Stimulated activated CD4-positive, alpha-beta T cell treated with anti-CD3 and anti-CD28 coated beads, Interleukin-12 subunit alpha, Interleukin-12 subunit beta, amount 100 ng/mL, for 4 hours (primary cell): Measurements from ENCODE around the gene FFAR3.
"Not testable (repeated sequence)": the region's sequence is repeated elsewhere in the genome, so short reads cannot be mapped to it uniquely, and the experiment has no call there.

ENCODE experiments used
- DNase-seq: peaks from one replicate; pipeline ENCODE4 v3.0.0-alpha.2; 2020

Gene FFAR3

GRCh38 chr19:35351411-35352176 is 6.7 kb upstream of the FFAR3 start:
- no peak for DNase-seq

- no peak for DNase-seq
Measured at GRCh38 chr19:35352177-35352447, 6.1 kb upstream of the FFAR3 start.

- DNase-seq: peak; percentile 58
Measured at GRCh38 chr19:35352448-35353304, 5.6 kb upstream of the FFAR3 start.

- no peak for DNase-seq
Measured at GRCh38 chr19:35353635-35354034, 4.6 kb upstream of the FFAR3 start.

GRCh38 chr19:35354898-35355297 is 3.4 kb upstream of the FFAR3 start:
- no peak for DNase-seq

- DNase-seq: no peak
Measured at GRCh38 chr19:35355791-35356460, 2.3 kb upstream of the FFAR3 start.

GRCh38 chr19:35358834-35359233 is 574 bp downstream of the FFAR3 start:
- not testable (repeated sequence) for DNase-seq

- not testable (repeated sequence) for DNase-seq
Measured at GRCh38 chr19:35359395-35359794, 1.1 kb downstream of the FFAR3 start.

- not testable (repeated sequence) for DNase-seq
Measured at GRCh38 chr19:35360081-35360480, 1.8 kb downstream of the FFAR3 start.

GRCh38 chr19:35360880-35361420 is 2.7 kb downstream of the FFAR3 start:
- DNase-seq: no peak

- no peak for DNase-seq
Measured at GRCh38 chr19:35362261-35363000, 4.2 kb downstream of the FFAR3 start.

- no peak for DNase-seq
Measured at GRCh38 chr19:35363001-35363590, 4.8 kb downstream of the FFAR3 start.

GRCh38 chr19:35363711-35364425 is 5.6 kb downstream of the FFAR3 start:
- DNase-seq: no peak

- no peak for DNase-seq
Measured at GRCh38 chr19:35365303-35365702, 7.0 kb downstream of the FFAR3 start.

GRCh38 chr19:35368378-35368777 is 10.1 kb downstream of the FFAR3 start:
- DNase-seq: no peak

- no peak for DNase-seq
Measured at GRCh38 chr19:35369522-35369921, 11.3 kb downstream of the FFAR3 start.

GRCh38 chr19:35370722-35371121 is 12.5 kb downstream of the FFAR3 start, which contains the start of gene GPR42:
Gene GPR42 (plus strand): TSS chr19:35371068. CDS start chr19:35371360, 292 bp downstream.
- DNase-seq: no peak

GRCh38 chr19:35373492-35373891 is 15.2 kb downstream of the FFAR3 start:
- no peak for DNase-seq

GRCh38 chr19:35374031-35374430 is 15.8 kb downstream of the FFAR3 start:
- DNase-seq: not testable (repeated sequence)

GRCh38 chr19:35375505-35376307 is 17.4 kb downstream of the FFAR3 start:
- no peak for DNase-seq

- DNase-seq: no peak
Measured at GRCh38 chr19:35377656-35378055, 19.4 kb downstream of the FFAR3 start.
